Thymus (tissue), 11 donors: Measurements from ENCODE around the gene LIPA. TPM values are rescaled to one million over a fixed set of nuclear protein-coding genes. Genes with fewer than 3 reads are reported as not detected.
"Not testable (repeated sequence)": the region's sequence is repeated elsewhere in the genome, so short reads cannot be mapped to it uniquely, and the experiment has no call there.

Experiments
- DNase-seq, 9 donors: peaks; one replicate each; pipeline ENCODE4 v3.0.0-alpha.2; 2013; ENCODE audit warnings: low spot score in 9 of 9, low read depth in 6 of 9, missing footprints in 1 of 9
- H3K27ac ChIP-seq, 2 donors: one replicate each; pipeline ENCODE4 v1.5.1; 2013; ENCODE audit warnings: control low read depth in 1 of 2, low read depth in 1 of 2, low read length in 1 of 2, mild to moderate bottlenecking in 1 of 2, moderate library complexity in 1 of 2
- H3K27me3 ChIP-seq, 2 donors: one replicate each; pipeline ENCODE4 v1.5.1; 2013; ENCODE audit warnings: low read length in 1 of 2; ENCODE audit not compliant: control insufficient read depth in 2 of 2, insufficient read depth in 1 of 2
- H3K36me3 ChIP-seq, 2 donors: one replicate each; pipeline ENCODE4 v1.5.1; 2013; ENCODE audit warnings: low read length in 1 of 2, mild to moderate bottlenecking in 1 of 2, moderate library complexity in 1 of 2; ENCODE audit not compliant: control insufficient read depth in 2 of 2, insufficient read depth in 2 of 2
- H3K4me1 ChIP-seq, 2 donors: one replicate each; pipeline ENCODE4 v1.5.1; 2013; ENCODE audit warnings: low read length in 2 of 2; ENCODE audit not compliant: control insufficient read depth in 2 of 2, insufficient read depth in 2 of 2
- H3K4me3 ChIP-seq, 2 donors: one replicate each; pipeline ENCODE4 v1.5.1; 2013; ENCODE audit warnings: low read length in 2 of 2, control low read depth in 1 of 2, mild to moderate bottlenecking in 1 of 2
- H3K9me3 ChIP-seq, 2 donors: one replicate each; pipeline ENCODE4 v1.5.1; 2013; ENCODE audit warnings: low read length in 1 of 2, mild to moderate bottlenecking in 1 of 2; ENCODE audit not compliant: control insufficient read depth in 2 of 2, insufficient read depth in 1 of 2
- WGBS: extraction: QIAGEN DNeasy Blood & Tissue Kit; methylation state at CpG from one replicate; pipeline ENCODE4 v1.1.7; 2013; 5-methylcytosine and 5-hydroxymethylcytosine counted together
- polyA plus RNA-seq: library from polyadenylated mRNA; stranded (reverse); fragments of 200-250 nt; gene quantifications from one replicate; pipeline ENCODE4 v1.2.3, GENCODE V29; 2013
- total RNA-seq: library from RNA; stranded (reverse); fragments of 120-200 nt; gene quantifications from one replicate; pipeline ENCODE4 v1.2.4, GENCODE V29; 2013
- donor health status: healthy.

Gene LIPA
- total and polyA plus RNA-seq, 2 donors = 45.9 to 62.3 TPM

GRCh38 chr10:89285303-89285702 lies 33.7 kb upstream of the LIPA start:
- WGBS = 87% methylated on average over 4 of the region's 4 CpGs
- H3K36me3 ChIP-seq, DNase-seq, H3K27ac ChIP-seq, H3K27me3 ChIP-seq, H3K4me1 ChIP-seq, H3K4me3 ChIP-seq, H3K9me3 ChIP-seq: not testable (repeated sequence)

- not testable (repeated sequence) for H3K9me3 ChIP-seq, DNase-seq
- 97% methylated on average over 6 of the region's 6 CpGs for WGBS
Measured at GRCh38 chr10:89284711-89285110, 33.1 kb upstream of the LIPA start.

GRCh38 chr10:89283936-89284475 lies 32.4 kb upstream of the LIPA start:
- no peak overlapping the region for H3K4me3 ChIP-seq
- peak overlapping the region in 1 of 2 donors; percentile 31 for H3K27ac ChIP-seq
- no peak for DNase-seq
- 85% methylated on average over 4 of the region's 4 CpGs for WGBS
- H3K4me1 ChIP-seq = peaks cover 0 to 5% of the 10 kb centered on the region in 2 donors
- H3K9me3 ChIP-seq = no peaks in the 10 kb centered on the region
- no peaks in the 10 kb centered on the region for H3K27me3 ChIP-seq
- no peaks in the 10 kb centered on the region for H3K36me3 ChIP-seq

More at GRCh38 chr10:89284711-89285110, 33.1 kb upstream of the LIPA start:
- not testable (repeated sequence) for H3K27me3 ChIP-seq, H3K27ac ChIP-seq, H3K4me3 ChIP-seq, H3K36me3 ChIP-seq, H3K4me1 ChIP-seq

- WGBS = 66% methylated on average over 6 of the region's 6 CpGs
- no peak for DNase-seq
- Histone ChIP-seq H3K36me3 (no peaks in the 10 kb centered on the region), H3K9me3 (no peaks in the 10 kb centered on the region), H3K4me1 (peaks cover 0 to 5% of the 10 kb centered on the region in 2 donors), H3K4me3 (no peak overlapping the region), H3K27me3 (no peaks in the 10 kb centered on the region), H3K27ac (peak overlapping the region in 1 of 2 donors; percentile 7)
Measured at GRCh38 chr10:89283025-89283935, 31.7 kb upstream of the LIPA start.

- Histone ChIP-seq H3K27me3 (no peaks in the 10 kb centered on the region), H3K4me3 (no peak overlapping the region), H3K36me3 (no peaks in the 10 kb centered on the region), H3K4me1 (peaks cover 0 to 5% of the 10 kb centered on the region in 2 donors), H3K9me3 (no peaks in the 10 kb centered on the region), H3K27ac (no peak overlapping the region)
- no peak for DNase-seq
- 87% methylated on average over 4 of the region's 4 CpGs for WGBS
Measured at GRCh38 chr10:89281606-89282395, 30.2 kb upstream of the LIPA start.

- WGBS = 95% methylated on average over 3 of the region's 3 CpGs
- Histone ChIP-seq H3K4me1 (peaks cover 0 to 5% of the 10 kb centered on the region in 2 donors), H3K27ac (no peak overlapping the region)
Measured at GRCh38 chr10:89280508-89280907, 28.9 kb upstream of the LIPA start.

GRCh38 chr10:89279421-89279869 lies 27.9 kb upstream of the LIPA start:
- Histone ChIP-seq H3K36me3 (no peaks in the 10 kb centered on the region), H3K27me3 (no peaks in the 10 kb centered on the region), H3K4me3 (no peak overlapping the region), H3K27ac (peak overlapping the region in 1 of 2 donors; percentile 38), H3K4me1 (peaks cover 0 to 5% of the 10 kb centered on the region in 2 donors), H3K9me3 (no peaks in the 10 kb centered on the region)
- WGBS = 83% methylated on average over 1 of the region's 1 CpG
- DNase-seq = no peak

More at GRCh38 chr10:89280508-89280907, 28.9 kb upstream of the LIPA start:
- Histone ChIP-seq H3K9me3 (no peaks in the 10 kb centered on the region), H3K36me3 (no peaks in the 10 kb centered on the region), H3K4me3 (no peak overlapping the region), H3K27me3 (no peaks in the 10 kb centered on the region)
- no peak for DNase-seq

- H3K9me3 ChIP-seq = no peaks in the 10 kb centered on the region
- peak overlapping the region in 1 of 2 donors; percentile 38 for H3K27ac ChIP-seq
- H3K4me3 ChIP-seq = no peak overlapping the region
- no peaks in the 10 kb centered on the region for H3K36me3 ChIP-seq
- H3K4me1 ChIP-seq = peaks cover 0 to 3% of the 10 kb centered on the region in 2 donors
- no peaks in the 10 kb centered on the region for H3K27me3 ChIP-seq
- DNase-seq = no peak
Measured at GRCh38 chr10:89278900-89279392, 27.4 kb upstream of the LIPA start.
